Measurements from ENCODE around the gene CRELD2.

The CRELD2 gene

GRCh38 chr22:49922926-49923325, 4.5 kb downstream of the CRELD2 start:
- TF ChIP-seq CTCF (IDR thresholded peaks at IDR 0.05; ENCODE audit: control insufficient read depth, insufficient read depth, low read depth, low read length, missing control alignments) = no peak
- no peak overlapping the region for H3K4me3 ChIP-seq (ENCODE audit: control insufficient read depth, low read depth, low read length)
- no peak for DNase-seq (ENCODE audit: low read depth)

GRCh38 chr22:49923445-49923844, 5.0 kb downstream of the CRELD2 start:
- no peak for TF ChIP-seq CTCF (IDR thresholded peaks at IDR 0.05; ENCODE audit: control insufficient read depth, insufficient read depth, low read depth, low read length, missing control alignments)
- no peak for DNase-seq (ENCODE audit: low read depth)
- no peak overlapping the region for H3K4me3 ChIP-seq (ENCODE audit: control insufficient read depth, low read depth, low read length)

- no peak for TF ChIP-seq CTCF (IDR thresholded peaks at IDR 0.05; ENCODE audit: control insufficient read depth, insufficient read depth, low read depth, low read length, missing control alignments)
- no peak for DNase-seq (ENCODE audit: low read depth)
- no peak overlapping the region for H3K4me3 ChIP-seq (ENCODE audit: control insufficient read depth, low read depth, low read length)
Observed at GRCh38 chr22:49924113-49924833, 5.8 kb downstream of the CRELD2 start.

- DNase-seq (ENCODE audit: low read depth) = no peak
Observed at GRCh38 chr22:49925525-49926128, 7.2 kb downstream of the CRELD2 start.

GRCh38 chr22:49926916-49927315, 8.5 kb downstream of the CRELD2 start:
- no peak for DNase-seq (ENCODE audit: low read depth)
- TF ChIP-seq CTCF (IDR thresholded peaks at IDR 0.05; ENCODE audit: control insufficient read depth, insufficient read depth, low read depth, low read length, missing control alignments) = no peak

More at GRCh38 chr22:49925525-49926128, 7.2 kb downstream of the CRELD2 start:
- TF ChIP-seq CTCF (IDR thresholded peaks at IDR 0.05; ENCODE audit: control insufficient read depth, insufficient read depth, low read depth, low read length, missing control alignments) = no peak
- H3K4me3 ChIP-seq (ENCODE audit: control insufficient read depth, low read depth, low read length) = no peak overlapping the region

GRCh38 chr22:49927483-49928184, 9.2 kb downstream of the CRELD2 start:
- no peak overlapping the region for H3K4me3 ChIP-seq (ENCODE audit: control insufficient read depth, low read depth, low read length)
- no peak for TF ChIP-seq CTCF (IDR thresholded peaks at IDR 0.05; ENCODE audit: control insufficient read depth, insufficient read depth, low read depth, low read length, missing control alignments)
- DNase-seq (ENCODE audit: low read depth) = no peak

More at GRCh38 chr22:49926916-49927315, 8.5 kb downstream of the CRELD2 start:
- no peak overlapping the region for H3K4me3 ChIP-seq (ENCODE audit: control insufficient read depth, low read depth, low read length)
